HL-60 (cell line): Measurements from ENCODE around the gene TAPT1.

Source experiments
- CTCF ChIP-seq: IDR thresholded peaks from one replicate; pipeline ENCODE4 v1.5.1; 2011; ENCODE audit warnings: low read length, control low read depth, inconsistent platforms; ENCODE audit not compliant: insufficient read depth
- REST ChIP-seq: IDR thresholded peaks from 2 replicates; pipeline ENCODE4 v1.6.1; 2012; ENCODE audit warnings: low read depth; ENCODE audit not compliant: insufficient replicate concordance

GRCh38 chr4:16139066-16139945, 87.0 kb downstream of the TAPT1 start:
- no peak for TF ChIP-seq CTCF
- TF ChIP-seq REST, result no peak
